Measurements from ENCODE around the gene PPP6C.

Gene PPP6C

DNA sequence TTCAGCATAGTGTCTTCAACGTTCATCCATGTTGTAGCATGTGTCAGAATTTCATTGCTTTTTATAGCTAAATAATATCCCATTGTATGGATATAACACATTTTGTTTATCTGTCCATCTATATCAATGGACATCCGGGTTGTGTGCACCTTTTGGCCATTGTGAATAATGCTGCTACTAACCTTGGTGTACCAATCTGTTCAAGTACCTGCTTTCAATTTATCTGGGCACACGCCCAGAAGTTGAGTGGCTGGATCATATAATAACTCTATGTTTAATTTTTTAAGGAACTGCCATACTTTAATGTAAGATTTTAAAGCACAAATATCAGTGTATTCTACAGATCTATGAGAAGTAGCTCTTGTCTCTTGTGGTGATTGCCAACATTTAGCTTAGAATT, 89.8 kb downstream of the PPP6C start:
- no peak for DNase-seq (ENCODE audit: low read depth, low spot score)

Measured in smooth muscle cell of the brain vasculature (primary cell).